AG04450 (cell line): ENCODE measurements around the gene MIS12. TPM values are rescaled to one million over a fixed set of nuclear protein-coding genes. Genes with fewer than 3 reads are reported as not detected.
A peak's percentile ranks its signal among the peaks of the same experiment; 100 is the strongest.

ENCODE experiments used
- CTCF ChIA-PET: fragments of 300-600, 350-600 bp; formaldehyde crosslinking; extraction: SDS; loops from one replicate; lab custom pipeline; 2022; ENCODE audit warnings: antibody characterized with exemption, inconsistent platforms; lab: Charles Lee
- POLR2A ChIA-PET: fragments of 350-600 bp; formaldehyde crosslinking; extraction: SDS; loops from one replicate; lab custom pipeline; 2021; ENCODE audit warnings: antibody characterized with exemption, inconsistent platforms; lab: Yijun Ruan, JAX
- DNase-seq: peaks from one replicate; pipeline ENCODE4 v3.0.0-alpha.2; 2011; ENCODE audit warnings: low read depth, low spot score
- H3K27ac ChIP-seq: one replicate; pipeline ENCODE4 v1.5.1; 2012; ENCODE audit warnings: low read depth, low read length, control low read depth
- H3K27me3 ChIP-seq: one replicate; pipeline ENCODE4 v1.6.0; 2012; ENCODE audit warnings: low read length; ENCODE audit not compliant: control insufficient read depth, insufficient read depth
- H3K4me3 ChIP-seq: 2 replicates; pipeline ENCODE4 v1.5.1; 2011; ENCODE audit warnings: mild to moderate bottlenecking, low read depth, low read length, control low read depth
- H3K9me3 ChIP-seq: 2 replicates; pipeline ENCODE4 v1.5.1; 2012; ENCODE audit warnings: low read length; ENCODE audit not compliant: control insufficient read depth, insufficient read depth
- polyA plus RNA-seq: library from polyadenylated mRNA; depleted of rRNA; stranded (reverse); fragments of >200 nt; gene quantifications from 2 replicates; pipeline ENCODE4 v1.2.3, GENCODE V29; 2011
- TF ChIP-seq, protein P1 (sequence below): IDR thresholded peaks from 2 replicates; pipeline ENCODE4 v1.5.1; 2011; ENCODE audit warnings: low read depth, low read length, control low read depth, inconsistent platforms

The MIS12 gene
- polyA plus RNA-seq, 1 experiment = 13.7 TPM

DNA sequence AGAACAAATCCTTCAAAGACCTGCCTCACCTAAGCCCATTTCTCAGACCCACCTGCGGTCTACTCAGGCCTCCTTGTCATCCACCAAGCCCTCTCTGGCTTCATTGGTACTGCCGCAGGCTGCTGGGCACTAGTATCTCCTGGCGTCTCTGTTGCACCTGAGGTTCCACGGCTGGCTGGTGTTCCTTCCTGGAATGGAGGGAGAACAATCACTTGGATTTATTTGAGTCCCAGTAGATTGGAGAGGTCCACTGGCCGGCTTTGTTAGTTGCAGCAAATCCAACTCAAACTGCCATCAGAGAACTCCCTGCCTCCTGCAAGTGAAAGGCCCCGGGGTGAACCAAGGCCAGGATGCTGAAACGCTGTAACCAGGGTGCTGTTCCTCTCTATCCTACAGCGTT, 15.3 kb downstream of the MIS12 start:
- TF ChIP-seq, protein P1, sequence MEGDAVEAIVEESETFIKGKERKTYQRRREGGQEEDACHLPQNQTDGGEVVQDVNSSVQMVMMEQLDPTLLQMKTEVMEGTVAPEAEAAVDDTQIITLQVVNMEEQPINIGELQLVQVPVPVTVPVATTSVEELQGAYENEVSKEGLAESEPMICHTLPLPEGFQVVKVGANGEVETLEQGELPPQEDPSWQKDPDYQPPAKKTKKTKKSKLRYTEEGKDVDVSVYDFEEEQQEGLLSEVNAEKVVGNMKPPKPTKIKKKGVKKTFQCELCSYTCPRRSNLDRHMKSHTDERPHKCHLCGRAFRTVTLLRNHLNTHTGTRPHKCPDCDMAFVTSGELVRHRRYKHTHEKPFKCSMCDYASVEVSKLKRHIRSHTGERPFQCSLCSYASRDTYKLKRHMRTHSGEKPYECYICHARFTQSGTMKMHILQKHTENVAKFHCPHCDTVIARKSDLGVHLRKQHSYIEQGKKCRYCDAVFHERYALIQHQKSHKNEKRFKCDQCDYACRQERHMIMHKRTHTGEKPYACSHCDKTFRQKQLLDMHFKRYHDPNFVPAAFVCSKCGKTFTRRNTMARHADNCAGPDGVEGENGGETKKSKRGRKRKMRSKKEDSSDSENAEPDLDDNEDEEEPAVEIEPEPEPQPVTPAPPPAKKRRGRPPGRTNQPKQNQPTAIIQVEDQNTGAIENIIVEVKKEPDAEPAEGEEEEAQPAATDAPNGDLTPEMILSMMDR = no peak
- H3K27ac ChIP-seq = no peak overlapping the region
- POLR2A ChIA-PET = interaction anchor here (2.0 to 3.3 kb wide), 4 partner anchors 7 to 25 kb away, joined by 7 to 21 read pairs (median 15); partner anchors contain the start of genes DERL2 and MIS12

DNA sequence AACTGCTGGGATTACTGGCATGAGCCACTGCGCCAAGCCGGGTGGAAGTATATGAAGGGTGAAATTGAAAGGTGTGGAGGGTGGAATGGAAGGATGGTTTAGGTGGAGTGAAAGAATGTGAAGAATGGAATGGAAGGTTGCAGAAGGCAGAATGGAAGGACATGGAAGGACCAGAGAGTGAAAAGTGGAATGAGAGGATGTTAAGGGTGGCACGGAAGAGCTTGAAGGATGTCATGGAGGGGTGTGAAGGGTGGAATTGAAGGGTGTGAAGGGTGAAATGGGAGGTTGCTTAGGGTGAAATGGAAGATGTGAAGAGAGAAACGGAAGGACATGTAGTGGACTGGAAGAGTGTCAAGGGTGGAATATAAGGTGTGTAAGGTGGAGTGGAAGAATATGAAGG, 16.2 kb downstream of the MIS12 start:
- DNase-seq = no peak
- POLR2A ChIA-PET = no interaction called here
- TF ChIP-seq, protein P1 = no peak
- CTCF ChIA-PET = no interaction called here
- Histone ChIP-seq H3K27me3 (no peaks in the 10 kb centered on the region), H3K27ac (no peak overlapping the region), H3K9me3 (peaks cover 5% of the 10 kb centered on the region; the same call in 1 of the 2 replicates), H3K4me3 (no peak overlapping the region)

More for the DNA sequence above, 15.3 kb downstream of the MIS12 start:
- CTCF ChIA-PET = no interaction called here
- Histone ChIP-seq H3K27me3 (no peaks in the 10 kb centered on the region), H3K9me3 (peaks cover 5% of the 10 kb centered on the region; the same call in 1 of the 2 replicates), H3K4me3 (no peak overlapping the region)
- no peak for DNase-seq

DNA sequence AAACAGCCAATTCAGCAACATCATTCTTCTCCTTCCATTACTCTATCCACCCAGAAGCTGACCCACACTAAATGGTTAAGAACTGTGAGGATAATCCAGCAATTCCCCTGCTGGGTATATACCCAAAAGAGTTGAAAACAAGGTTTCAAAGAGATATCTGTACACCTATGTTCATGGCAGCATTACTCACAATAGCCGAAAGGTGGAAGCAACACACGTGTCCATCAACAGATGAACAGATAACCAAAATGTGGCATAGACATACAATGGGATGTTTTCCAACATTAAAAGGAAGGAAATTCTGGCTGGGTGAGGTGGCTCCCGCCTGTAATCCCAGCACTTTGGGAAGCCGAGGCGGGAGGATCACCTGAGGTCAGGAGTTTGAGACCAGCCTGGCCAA, 19.9 kb downstream of the MIS12 start:
- ChIA-PET CTCF (no interaction called here), POLR2A (no interaction called here)
- H3K27ac ChIP-seq = no peak overlapping the region
- no peaks in the 10 kb centered on the region for H3K27me3 ChIP-seq
- DNase-seq = no peak
- no peak overlapping the region for H3K4me3 ChIP-seq
- TF ChIP-seq, protein P1 = no peak
- no peaks in the 10 kb centered on the region for H3K9me3 ChIP-seq

DNA sequence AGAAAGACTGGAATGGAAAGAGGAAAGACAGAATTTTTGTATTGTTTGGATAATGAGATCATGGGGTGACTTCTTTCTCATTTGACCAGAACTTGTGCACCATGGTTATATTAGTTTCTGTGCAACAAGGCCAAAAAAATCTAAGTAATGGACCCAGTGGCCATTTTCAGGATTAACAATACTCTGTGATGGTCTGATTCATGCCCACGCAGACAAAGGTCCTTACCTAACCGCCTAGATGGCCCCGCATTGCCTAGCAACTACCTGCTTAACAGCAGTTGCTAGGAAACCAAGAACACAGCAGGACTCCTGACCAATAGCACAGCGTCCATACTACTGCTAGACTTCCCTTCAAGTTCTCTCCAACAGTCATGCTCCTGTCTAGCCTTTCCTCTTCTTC, 22.4 kb downstream of the MIS12 start:
- TF ChIP-seq, protein P1 = no peak
- Histone ChIP-seq H3K9me3 (no peaks in the 10 kb centered on the region), H3K4me3 (no peak overlapping the region), H3K27me3 (no peaks in the 10 kb centered on the region), H3K27ac (peak overlapping the region; percentile 97)
- POLR2A ChIA-PET = interaction anchor here (2.0 kb wide), 1 partner anchor 8 kb away, joined by 7 read pairs; a partner anchor contains a TSS
- CTCF ChIA-PET = no interaction called here
- no peak for DNase-seq

DNA sequence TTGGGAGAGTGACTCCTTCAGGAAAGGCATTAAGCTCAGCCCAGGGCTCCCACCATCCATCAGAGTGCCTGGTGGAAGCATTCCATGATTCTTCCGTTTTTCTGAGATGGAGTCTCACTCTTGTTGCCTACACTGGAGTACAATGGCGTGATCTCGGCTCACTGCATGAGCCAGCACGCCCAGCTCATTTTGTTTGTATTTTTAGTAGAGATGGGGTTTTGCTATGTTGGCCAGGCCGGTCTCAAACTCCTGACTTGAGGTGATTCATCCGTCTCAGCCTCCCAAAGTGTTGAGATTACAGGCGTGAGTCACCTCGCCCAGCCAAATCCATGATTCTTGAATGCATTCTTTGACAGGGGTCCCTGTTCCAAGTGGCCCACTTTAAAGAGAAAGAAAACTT, 23.1 kb downstream of the MIS12 start:
- TF ChIP-seq, protein P1 = no peak
- H3K9me3 ChIP-seq = no peaks in the 10 kb centered on the region
- H3K4me3 ChIP-seq = no peak overlapping the region
- POLR2A ChIA-PET = interaction anchor here (0.9 to 2.0 kb wide), 2 partner anchors 9 to 317 kb away, joined by 4 to 7 read pairs; a partner anchor contains a TSS
- CTCF ChIA-PET = no interaction called here
- peak overlapping the region; percentile 97 for H3K27ac ChIP-seq
- peak; percentile 42 for DNase-seq
- H3K27me3 ChIP-seq = no peaks in the 10 kb centered on the region
